HepG2 (cell line): Measurements from ENCODE around the gene C1QTNF5. TPM values are rescaled to one million over a fixed set of nuclear protein-coding genes. Genes with fewer than 3 reads are reported as not detected.

Experiments used
- ATAC-seq: fragments of 200-7000 bp; cut with Tn5 transposase; 3 replicates; pipeline ENCODE4 v1.9.1; 2020; ENCODE audit warnings: mild to moderate bottlenecking, moderate library complexity
- BruUV-seq: library from RNA; stranded (reverse); fragments of 400-500 nt; replicated peaks from 2 replicates; lab custom pipeline; 2021; lab: Mats Ljungman, UMichigan
- CTCF ChIA-PET: fragments of 300-600 bp; formaldehyde crosslinking; extraction: SDS; loops from one replicate; lab custom pipeline; 2021; ENCODE audit warnings: low total read pairs, inconsistent platforms, low intra/inter-chr PET ratio; lab: Yijun Ruan, JAX
- POLR2A ChIA-PET: fragments of 350-600 bp; sonication (Branson Sonifier 250); formaldehyde crosslinking; loops from one replicate; lab custom pipeline; 2020; ENCODE audit warnings: antibody characterized with exemption, inconsistent platforms; lab: Yijun Ruan, JAX
- DNase-seq: peaks from one replicate; pipeline ENCODE4 v3.0.0-alpha.2; 2015; ENCODE audit warnings: low spot score
- FAIRE-seq: peaks from 3 replicates; lab custom pipeline; 2011; peaks lifted over from hg19 to GRCh38; lab: Jason Lieb, UNC
- H2AFZ ChIP-seq: one replicate; pipeline ENCODE4 v1.6.1; 2011; ENCODE audit warnings: low read length, inconsistent platforms
- H3K27ac ChIP-seq: fragments of 300-600 bp; 3 replicates; pipeline ENCODE4 v1.8.0; 2011; ENCODE audit warnings: mixed run types, mild to moderate bottlenecking, mixed read lengths, low read length, inconsistent platforms; ENCODE audit not compliant: insufficient read depth; ENCODE audit errors: extremely low read length
- H3K27me3 ChIP-seq, 2 experiments: fragments of 200-600 bp in 1 of 2; 2 replicates in 1 of 2; 3 replicates in 1 of 2; pipeline versions ENCODE4 v1.6.0 to v1.8.0; 2011; ENCODE audit warnings: low read length in 2 of 2, mild to moderate bottlenecking in 2 of 2, moderate library complexity in 2 of 2, inconsistent platforms in 1 of 2; ENCODE audit not compliant: insufficient read depth in 2 of 2, control insufficient read depth in 1 of 2
- H3K36me3 ChIP-seq, 2 experiments: fragments of 200-600 bp in 1 of 2; replicated peaks in 1 of 2; 2 replicates in 1 of 2; 3 replicates in 1 of 2; pipeline versions ENCODE4 v1.5.1 to v1.8.0; 2011; ENCODE audit warnings: low read length in 2 of 2, inconsistent platforms in 1 of 2; ENCODE audit not compliant: insufficient read depth in 2 of 2, control insufficient read depth in 1 of 2
- H3K4me1 ChIP-seq: 2 replicates; pipeline ENCODE4 v1.5.1; 2012; ENCODE audit warnings: low read length, inconsistent platforms; ENCODE audit not compliant: insufficient read depth
- H3K4me2 ChIP-seq: 2 replicates; pipeline ENCODE4 v1.6.0; 2011; ENCODE audit warnings: low read depth, low read length, inconsistent platforms
- H3K4me3 ChIP-seq, 3 experiments: fragments of 200-600 bp in 1 of 3; sonication (generic), shearing (Covaris generic) in 1 of 3; replicated peaks in 1 of 3; 2 replicates each; pipeline ENCODE4 v1.5.1; 2011 to 2016; ENCODE audit warnings: low read length in 3 of 3, inconsistent platforms in 2 of 3, low read depth in 2 of 3, mild to moderate bottlenecking in 2 of 3, control low read depth in 1 of 3, mixed read lengths in 1 of 3; ENCODE audit not compliant: insufficient read depth in 1 of 3
- H3K79me2 ChIP-seq: one replicate; pipeline ENCODE4 v1.6.1; 2011; ENCODE audit warnings: low read length, inconsistent platforms; ENCODE audit not compliant: insufficient read depth
- H3K9ac ChIP-seq: 2 replicates; pipeline ENCODE4 v1.6.0; 2011; ENCODE audit warnings: mild to moderate bottlenecking, low read depth, low read length, inconsistent platforms; ENCODE audit not compliant: insufficient read depth
- H3K9me3 ChIP-seq: 2 replicates; pipeline ENCODE4 v1.5.1; 2012; ENCODE audit warnings: mild to moderate bottlenecking, low read length
- H4K20me1 ChIP-seq: 2 replicates; pipeline ENCODE4 v1.6.0; 2011; ENCODE audit warnings: inconsistent platforms, mild to moderate bottlenecking, low read length, moderate library complexity; ENCODE audit not compliant: insufficient read depth
- IRX3 ChIP-seq: sonication (generic); formaldehyde crosslinking; IDR thresholded peaks from 2 replicates; pipeline ENCODE4 v1.8.1; 2023; ENCODE audit warnings: mild to moderate bottlenecking, low read depth, missing genetic modification reagents, borderline replicate concordance
- NFE2L1 ChIP-seq: sonication (generic); formaldehyde crosslinking; IDR thresholded peaks from 2 replicates; pipeline ENCODE4 v1.4.0; 2020; ENCODE audit warnings: missing genetic modification reagents, mild to moderate bottlenecking, borderline replicate concordance
- SPEN ChIP-seq: sonication (generic); formaldehyde crosslinking; IDR thresholded peaks from 2 replicates; pipeline ENCODE4 v1.5.1; 2020; ENCODE audit warnings: low read depth, mild to moderate bottlenecking, missing genetic modification reagents
- SRSF4 ChIP-seq: fragments of 200-400 bp; formaldehyde crosslinking; IDR thresholded peaks from one replicate; pipeline ENCODE4 v1.6.1; 2018; ENCODE audit warnings: mild to moderate bottlenecking, low read depth, low read length, moderate library complexity; ENCODE audit not compliant: poor library complexity, severe bottlenecking
- ZNF329 ChIP-seq: sonication (generic); formaldehyde crosslinking; IDR thresholded peaks from 2 replicates; pipeline ENCODE4 v1.9.0; 2021; ENCODE audit warnings: low read depth, mild to moderate bottlenecking, missing genetic modification reagents
- ZNF747 ChIP-seq: sonication (generic); formaldehyde crosslinking; IDR thresholded peaks from 2 replicates; pipeline ENCODE4 v1.8.1; 2023; ENCODE audit warnings: missing genetic modification reagents, mild to moderate bottlenecking, borderline replicate concordance
- WGBS: methylation state at CpG from one replicate; pipeline ENCODE4 v1.1.6; 2017; ENCODE audit warnings: low lambda C conversion rate; 5-methylcytosine and 5-hydroxymethylcytosine counted together
- in situ Hi-C: cut with HindIII; loops from 2 replicates; pipeline ENCODE4 v1.10.0; 2017; ENCODE audit warnings: low pct_unique_long_range_greater_than_20kb; ENCODE audit not compliant: extremely low pct_ligation_motif_present
- intact Hi-C: fragments of 100-400 bp; cut with micrococcal nuclease; formaldehyde crosslinking; loops from one replicate; pipeline ENCODE4 v1.10.0; 2022; ENCODE audit not compliant: unreplicated experiment
- polyA plus RNA-seq, 8 experiments: library from polyadenylated mRNA; depleted of rRNA in 3 of 8; stranded (reverse) in 7 of 8; unstranded in 1 of 8; fragments of >200 nt; fragmentation: Illumina TruSeq in 4 of 8; extraction: Trizol in 4 of 8; gene quantifications; 2 replicates each; pipeline versions ENCODE4 v1.2.1 to v1.2.3, GENCODE V29; 2011 to 2016; ENCODE audit warnings: low read depth in 4 of 8, missing spikeins in 1 of 8, mixed read lengths in 1 of 8; ENCODE audit not compliant: insufficient read depth in 1 of 8
- total RNA-seq, 5 experiments: library from RNA; depleted of rRNA; stranded (reverse); fragments of >200 nt; fragmentation: Illumina TruSeq; extraction: Trizol; gene quantifications; 2 replicates each; pipeline ENCODE4 v1.2.3, GENCODE V29; 2016; ENCODE audit warnings: low read depth in 1 of 5

The C1QTNF5 gene
- total and polyA plus RNA-seq, 2 of the 13 experiments (the other 11 are each of a cell fraction or from before 2014, with no cell fraction given): 0.86 to 1.2 TPM

- no peak overlapping the region for H3K27ac ChIP-seq
- H3K36me3 ChIP-seq: peaks cover 8 to 14% of the 10 kb centered on the region in 2 experiments; a peak in 4 of 5 replicates
- H3K27me3 ChIP-seq: peaks cover 2 to 33% of the 10 kb centered on the region in 2 experiments; a peak in 4 of 5 replicates
- in situ Hi-C loops (loop anchor here (5.0 to 10.0 kb wide), 2 partner anchors 33 to 136 kb away; no protein-coding TSS in a partner anchor), intact Hi-C loops (loop anchor here (1.0 kb wide), 1 partner anchor 35 kb away; no protein-coding TSS in a partner anchor)
- DNase-seq (no peak), ATAC-seq (no peak), FAIRE-seq (no peak)
- no peak overlapping the region for H3K9ac ChIP-seq
- no peaks in the 10 kb centered on the region for H3K9me3 ChIP-seq
- ChIA-PET POLR2A (interaction anchor here (0.6 to 3.2 kb wide), 11 partner anchors 9 to 223 kb away, joined by 3 to 31 read pairs (median 7); partner anchors contain the start of genes CBL, MCAM and USP2), CTCF (interaction anchor here (1.3 to 1.9 kb wide), 4 partner anchors 13 to 42 kb away, joined by 4 to 17 read pairs (median 9); partner anchors contain the start of gene USP2)
- no peak overlapping the region for H2AFZ ChIP-seq
- 94% methylated on average over 9 of the region's 11 CpGs for WGBS
- H4K20me1 ChIP-seq: peaks cover 4% of the 10 kb centered on the region; the same call in 1 of the 2 replicates
- peaks cover 51% of the 10 kb centered on the region for H3K4me1 ChIP-seq
- no peak overlapping the region for H3K4me2 ChIP-seq
- peaks cover 24% of the 10 kb centered on the region for H3K79me2 ChIP-seq
- no peak for TF ChIP-seq SRSF4
- no peak for TF ChIP-seq SPEN (CRISPR knock-in tag)
- no peak for TF ChIP-seq IRX3 (CRISPR knock-in tag)
- no peak for TF ChIP-seq NFE2L1
- no peak for TF ChIP-seq ZNF747 (CRISPR knock-in tag)
- TF ChIP-seq ZNF329: no peak
- no peak overlapping the region for H3K4me3 ChIP-seq
- BruUV-seq: no TSS peak
These were observed 1.6 kb downstream of the C1QTNF5 start for GRCh38 chr11:119338965-119339588.
